SK-N-MC (cell line): ENCODE measurements around the gene PTPRJ.

Source experiments
- DNase-seq: peaks from one replicate; pipeline ENCODE4 v3.0.0-alpha.2; 2011; ENCODE audit warnings: low read depth, low spot score
- H3K27ac ChIP-seq: fragments of 200-600 bp; sonication (generic); 2 replicates; pipeline ENCODE4 v1.5.1; 2016; ENCODE audit warnings: mixed run types
- H3K36me3 ChIP-seq: fragments of 200-600 bp; sonication (generic); 2 replicates; pipeline ENCODE4 v1.6.1; 2017; ENCODE audit warnings: antibody characterized with exemption, low read length, mixed read lengths; ENCODE audit not compliant: insufficient read depth
- H3K4me3 ChIP-seq: fragments of 200-600 bp; sonication (generic); 2 replicates; pipeline ENCODE4 v1.5.1; 2016
- H3K9ac ChIP-seq: fragments of 200-600 bp; sonication (generic); 2 replicates; pipeline ENCODE4 v1.8.0; 2017; ENCODE audit warnings: mixed run types, mixed read lengths; ENCODE audit not compliant: insufficient read length
- H3K9me3 ChIP-seq: fragments of 200-600 bp; sonication (generic); 2 replicates; pipeline ENCODE4 v1.6.1; 2017; ENCODE audit warnings: low read depth, mild to moderate bottlenecking, antibody characterized with exemption, low read length, moderate library complexity, mixed read lengths
- EZH2 ChIP-seq: fragments of 200-600 bp; sonication (generic); IDR thresholded peaks from one replicate; pipeline ENCODE4 v1.6.1; 2017; ENCODE audit warnings: antibody characterized with exemption
- FOXP2 ChIP-seq: optimal IDR thresholded peaks from 2 replicates; pipeline ENCODE3; 2011; ENCODE audit warnings: mild to moderate bottlenecking, moderate library complexity; ENCODE audit not compliant: insufficient read depth; ENCODE audit errors: extremely low read length, control extremely low read depth
- POLR2AphosphoS5 ChIP-seq: IDR thresholded peaks from 2 replicates; pipeline ENCODE4 v1.6.1; 2012; ENCODE audit warnings: mild to moderate bottlenecking, low read depth, low read length, borderline replicate concordance

The PTPRJ gene

GRCh38 chr11:48164836-48165235 is 184.5 kb downstream of the PTPRJ start:
- no peaks in the 10 kb centered on the region for H3K36me3 ChIP-seq
- no peak for DNase-seq

GRCh38 chr11:48165426-48165825 is 185.1 kb downstream of the PTPRJ start:
- TF ChIP-seq POLR2AphosphoS5 (no peak), EZH2 (no peak), FOXP2 (no peak)

More at GRCh38 chr11:48164836-48165235, 184.5 kb downstream of the PTPRJ start:
- H3K9ac ChIP-seq, result no peak overlapping the region
- TF ChIP-seq FOXP2 (no peak), EZH2 (no peak), POLR2AphosphoS5 (no peak)
- no peaks in the 10 kb centered on the region for H3K9me3 ChIP-seq
- H3K27ac ChIP-seq, result no peak overlapping the region
- H3K4me3 ChIP-seq, result no peak overlapping the region

DNA sequence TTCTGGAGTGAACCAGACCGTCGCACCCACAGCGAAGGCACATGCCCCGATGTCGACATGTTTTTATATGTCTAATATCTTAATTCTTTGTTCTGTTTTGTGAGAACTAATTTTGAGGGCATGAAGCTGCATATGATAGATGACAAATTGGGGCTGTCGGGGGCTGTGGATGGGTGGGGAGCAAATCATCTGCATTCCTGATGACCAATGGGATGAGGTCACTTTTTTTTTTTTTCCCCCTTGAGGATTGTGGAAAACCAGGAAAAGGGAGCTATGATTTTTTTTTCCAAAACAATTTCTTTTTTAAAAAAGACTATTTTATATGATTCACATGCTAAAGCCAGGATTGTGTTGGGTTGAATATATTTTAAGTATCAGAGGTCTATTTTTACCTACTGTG is 187.0 kb downstream of the PTPRJ start:
- TF ChIP-seq FOXP2 (no peak), EZH2 (no peak), POLR2AphosphoS5 (no peak)

More at GRCh38 chr11:48165426-48165825, 185.1 kb downstream of the PTPRJ start:
- Histone ChIP-seq H3K27ac (no peak overlapping the region), H3K9ac (no peak overlapping the region), H3K9me3 (no peaks in the 10 kb centered on the region), H3K4me3 (no peak overlapping the region), H3K36me3 (no peaks in the 10 kb centered on the region)
- no peak for DNase-seq

GRCh38 chr11:48168815-48169214 is 188.5 kb downstream of the PTPRJ start:
- TF ChIP-seq POLR2AphosphoS5, result no peak
- no peak for TF ChIP-seq FOXP2
- no peak for TF ChIP-seq EZH2
- H3K27ac ChIP-seq, result no peak overlapping the region
- no peak overlapping the region for H3K4me3 ChIP-seq
- no peaks in the 10 kb centered on the region for H3K9me3 ChIP-seq
- no peaks in the 10 kb centered on the region for H3K36me3 ChIP-seq
- no peak for DNase-seq
- H3K9ac ChIP-seq, result no peak overlapping the region

More for the DNA sequence above, 187.0 kb downstream of the PTPRJ start:
- Histone ChIP-seq H3K4me3 (no peak overlapping the region), H3K9me3 (no peaks in the 10 kb centered on the region), H3K27ac (no peak overlapping the region), H3K9ac (no peak overlapping the region), H3K36me3 (no peaks in the 10 kb centered on the region)
- no peak for DNase-seq

- TF ChIP-seq EZH2, result no peak
- TF ChIP-seq POLR2AphosphoS5, result no peak
- no peak for TF ChIP-seq FOXP2
- DNase-seq, result no peak
- H3K4me3 ChIP-seq, result no peak overlapping the region
- H3K27ac ChIP-seq, result no peak overlapping the region
- no peak overlapping the region for H3K9ac ChIP-seq
- no peaks in the 10 kb centered on the region for H3K36me3 ChIP-seq
- no peaks in the 10 kb centered on the region for H3K9me3 ChIP-seq
Observed at GRCh38 chr11:48169259-48169658, 188.9 kb downstream of the PTPRJ start.

GRCh38 chr11:48169717-48170116 is 189.4 kb downstream of the PTPRJ start:
- Histone ChIP-seq H3K36me3 (no peaks in the 10 kb centered on the region), H3K9me3 (no peaks in the 10 kb centered on the region), H3K4me3 (no peak overlapping the region), H3K9ac (no peak overlapping the region), H3K27ac (no peak overlapping the region)
- TF ChIP-seq FOXP2 (no peak), EZH2 (no peak), POLR2AphosphoS5 (no peak)
- DNase-seq, result no peak

DNA sequence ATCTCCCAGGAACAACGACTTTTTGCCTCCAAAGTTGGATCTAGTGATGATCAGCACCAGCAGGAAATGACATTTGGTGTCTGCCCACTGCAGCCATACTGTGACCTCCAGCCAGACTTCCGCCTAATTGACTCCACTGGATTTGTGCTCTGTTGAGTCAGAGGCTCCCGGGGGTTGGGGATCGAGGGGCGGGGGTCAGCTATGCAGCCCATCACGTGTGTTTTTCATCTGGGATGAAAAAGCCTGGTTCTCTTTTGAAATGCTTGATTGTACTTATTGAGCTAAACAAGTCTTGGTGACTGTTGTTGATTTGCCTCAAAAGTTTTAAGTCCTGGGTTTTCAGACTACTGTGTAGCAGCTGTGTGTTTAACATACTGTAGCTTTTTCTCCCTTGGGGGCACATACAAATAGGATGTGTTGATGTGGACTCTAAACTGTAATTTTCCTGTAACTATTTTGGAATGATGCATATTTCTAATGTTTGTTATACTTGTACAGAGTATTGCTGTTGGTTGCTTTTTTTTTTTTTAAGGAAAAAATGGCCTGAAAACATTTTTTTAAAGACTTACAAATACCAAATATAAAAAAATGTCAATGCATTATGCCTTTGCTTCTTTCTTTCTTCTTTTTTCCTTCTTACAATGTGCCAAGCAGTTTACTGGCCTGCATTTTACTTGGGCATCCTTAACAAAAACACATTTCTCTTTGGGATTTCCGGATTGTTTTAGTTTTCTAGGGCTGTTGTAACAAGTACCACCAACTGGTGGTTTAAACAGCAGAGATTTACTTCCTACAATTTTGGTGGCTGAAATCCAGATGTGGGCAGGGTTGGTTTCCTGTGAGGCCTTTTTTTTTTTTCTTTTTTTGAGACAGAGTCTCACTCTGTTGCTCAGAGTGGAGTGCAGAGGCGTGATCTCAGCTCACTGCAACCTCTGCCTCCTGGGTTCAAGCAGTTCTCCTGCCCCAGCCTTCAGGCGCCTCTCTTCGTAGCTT is 190.2 kb downstream of the PTPRJ start:
- Histone ChIP-seq H3K9ac (no peak overlapping the region), H3K27ac (peak overlapping the region; percentile 26; the same call in 1 of the 2 replicates), H3K36me3 (no peaks in the 10 kb centered on the region), H3K9me3 (no peaks in the 10 kb centered on the region), H3K4me3 (no peak overlapping the region)
- TF ChIP-seq POLR2AphosphoS5 (no peak), FOXP2 (no peak), EZH2 (no peak)
- no peak for DNase-seq

GRCh38 chr11:48172818-48173609 is 192.7 kb downstream of the PTPRJ start:
- DNase-seq, result peak; percentile 20
- Histone ChIP-seq H3K27ac (no peak overlapping the region), H3K4me3 (no peak overlapping the region), H3K9me3 (no peaks in the 10 kb centered on the region), H3K9ac (no peak overlapping the region), H3K36me3 (no peaks in the 10 kb centered on the region)
- TF ChIP-seq EZH2, result no peak
- TF ChIP-seq POLR2AphosphoS5, result no peak
- no peak for TF ChIP-seq FOXP2
